GM19395 (cell line): ENCODE measurements around the gene BBIP1.

ENCODE experiments used
- ATAC-seq: cut with Tn5 transposase; IDR thresholded peaks from one replicate; pipeline ENCODE4 v1.9.1; 2021; ENCODE audit warnings: mild to moderate bottlenecking, moderate library complexity; ENCODE audit not compliant: unreplicated experiment

BBIP1 gene, protein sequence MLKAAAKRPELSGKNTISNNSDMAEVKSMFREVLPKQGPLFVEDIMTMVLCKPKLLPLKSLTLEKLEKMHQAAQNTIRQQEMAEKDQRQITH

GRCh38 chr10:110918643-110919348, at the start of gene BBIP1:
Gene BBIP1 (minus strand): TSS chr10:110919180. CDS start chr10:110918157, 1,023 bp downstream.
- peak; percentile 82 for ATAC-seq

GRCh38 chr10:110967645-110968044, 48.7 kb upstream of the BBIP1 start:
- peak; percentile 74 for ATAC-seq

DNA sequence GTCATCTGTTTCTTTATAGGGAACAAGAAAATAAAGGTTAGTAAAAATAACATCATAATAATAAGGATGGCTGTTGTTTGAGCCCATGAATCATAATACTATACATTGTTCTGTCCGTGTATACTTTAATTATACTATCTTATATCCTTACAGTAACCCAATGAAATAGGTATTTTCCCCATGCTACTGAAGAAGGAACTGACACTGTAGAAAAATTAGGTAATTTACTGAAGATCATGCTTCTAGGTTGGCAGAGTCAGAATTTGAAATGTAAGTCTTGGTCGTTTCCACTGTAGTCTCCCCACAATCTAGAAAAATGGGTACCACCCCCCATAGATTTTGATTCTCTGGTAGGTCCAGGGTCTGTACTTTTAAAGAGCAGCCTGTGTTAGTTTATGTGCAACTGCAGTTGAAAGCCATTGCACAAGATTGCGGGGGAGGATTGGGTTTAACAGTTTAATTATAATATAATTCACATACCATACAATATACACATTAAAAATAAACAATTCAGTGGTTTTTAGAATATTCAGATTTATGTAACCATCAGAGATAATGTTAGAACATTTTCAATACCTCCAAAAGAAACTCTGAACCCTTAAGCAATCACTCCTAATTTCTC, 48.1 kb upstream of the BBIP1 start:
- ATAC-seq, result no peak

GRCh38 chr10:110966146-110966545, 47.2 kb upstream of the BBIP1 start:
- ATAC-seq, result no peak

- no peak for ATAC-seq
Measured at GRCh38 chr10:110965216-110965615, 46.2 kb upstream of the BBIP1 start.

DNA sequence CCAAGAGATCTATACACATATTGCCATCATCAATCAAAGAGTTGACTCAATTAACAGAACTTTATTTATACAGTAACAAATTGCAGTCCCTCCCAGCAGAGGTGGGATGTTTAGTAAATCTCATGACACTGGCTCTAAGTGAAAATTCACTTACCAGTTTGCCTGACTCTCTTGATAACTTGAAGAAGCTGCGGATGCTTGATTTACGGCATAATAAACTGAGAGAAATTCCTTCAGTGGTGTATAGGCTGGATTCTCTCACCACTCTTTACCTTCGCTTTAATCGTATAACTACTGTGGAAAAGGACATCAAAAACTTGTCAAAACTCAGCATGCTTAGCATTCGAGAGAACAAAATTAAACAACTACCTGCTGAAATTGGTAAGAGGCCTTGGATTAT, 45.7 kb upstream of the BBIP1 start:
- no peak for ATAC-seq

GRCh38 chr10:110963162-110963561, 44.2 kb upstream of the BBIP1 start:
- no peak for ATAC-seq

- ATAC-seq, result no peak
Measured at GRCh38 chr10:110962443-110962842, 43.5 kb upstream of the BBIP1 start.

DNA sequence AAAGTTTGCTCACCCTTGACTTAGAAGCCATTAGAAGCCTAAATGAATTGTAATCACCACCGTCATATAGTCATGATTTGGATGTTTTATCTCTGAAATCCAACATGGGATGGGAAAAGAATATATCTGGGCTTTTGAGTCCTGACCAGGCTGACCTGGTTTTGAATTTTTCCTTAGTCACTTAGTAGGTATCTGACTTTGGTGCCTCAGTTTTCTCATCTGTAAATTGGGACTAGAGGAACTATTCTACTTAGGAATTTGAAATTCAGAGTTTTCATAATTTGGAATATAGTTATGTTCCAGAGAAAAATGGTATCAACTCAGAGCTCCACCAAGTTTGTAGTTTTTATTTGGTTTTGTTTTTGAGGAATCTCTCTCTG, 41.3 kb upstream of the BBIP1 start:
- no peak for ATAC-seq

DNA sequence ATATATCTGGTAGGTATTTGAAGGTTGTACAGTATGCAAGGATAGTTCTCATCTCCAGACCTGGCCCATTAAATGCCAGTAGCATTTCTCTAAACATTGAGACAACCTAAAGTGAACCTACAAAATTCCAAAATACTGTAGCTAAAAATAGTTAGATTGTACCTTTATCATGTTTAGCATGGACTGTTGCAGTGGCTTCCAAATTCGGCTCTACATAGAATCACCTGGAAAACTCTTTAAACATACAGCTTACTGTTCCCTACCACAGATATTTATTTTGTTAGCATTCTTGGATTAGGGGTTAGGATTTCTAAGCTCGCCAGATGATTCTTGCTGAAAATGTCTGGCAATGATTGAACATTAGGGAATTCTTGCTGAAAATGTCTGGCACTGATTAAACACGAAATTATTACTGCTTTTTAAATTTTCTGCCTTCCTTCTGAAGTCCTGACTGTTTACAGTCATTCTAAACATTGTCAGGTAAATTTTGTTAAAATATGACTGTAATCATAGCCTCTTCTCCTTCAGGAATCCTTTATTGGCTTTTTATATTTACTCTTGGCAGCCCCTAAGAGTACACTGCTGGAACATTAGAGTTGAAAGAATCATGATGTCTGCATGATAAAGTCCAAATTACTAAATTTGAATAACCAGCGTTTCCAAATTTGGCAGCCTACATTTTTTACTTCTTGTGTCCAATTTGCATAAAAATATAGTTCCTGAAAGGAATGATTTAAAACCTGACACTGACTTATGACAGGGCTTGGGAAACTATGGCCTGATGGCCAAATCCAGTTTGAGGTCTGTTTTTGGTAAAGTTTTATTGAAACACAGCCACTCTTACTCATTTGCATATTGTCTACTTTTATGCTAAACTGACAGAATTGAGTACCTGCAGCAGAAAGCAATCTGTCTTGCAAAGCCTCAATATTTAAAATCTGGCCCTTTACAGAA, 40.7 kb upstream of the BBIP1 start:
- no peak for ATAC-seq

- ATAC-seq, result no peak
Measured at GRCh38 chr10:110957606-110958005, 38.6 kb upstream of the BBIP1 start.

DNA sequence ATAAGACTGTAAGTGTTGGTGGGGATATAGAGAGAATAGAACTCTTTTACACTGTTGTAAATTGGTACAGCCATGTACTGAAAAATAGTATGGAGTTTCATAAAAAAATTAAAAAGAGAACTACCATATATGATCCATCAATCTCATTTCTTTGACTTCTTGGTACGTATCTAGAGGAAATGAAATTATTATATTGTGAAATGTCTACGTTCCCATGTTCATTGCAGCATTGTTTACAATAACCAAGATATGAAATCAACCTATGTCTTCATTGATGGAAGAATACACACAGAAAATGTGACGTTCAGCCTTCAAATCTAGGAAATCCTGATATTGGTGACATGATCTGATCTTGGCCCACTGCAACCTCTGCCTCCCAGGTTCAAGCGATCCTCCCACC, 32.4 kb upstream of the BBIP1 start:
- ATAC-seq, result no peak

GRCh38 chr10:110947061-110947595, 28.1 kb upstream of the BBIP1 start:
- ATAC-seq, result no peak

DNA sequence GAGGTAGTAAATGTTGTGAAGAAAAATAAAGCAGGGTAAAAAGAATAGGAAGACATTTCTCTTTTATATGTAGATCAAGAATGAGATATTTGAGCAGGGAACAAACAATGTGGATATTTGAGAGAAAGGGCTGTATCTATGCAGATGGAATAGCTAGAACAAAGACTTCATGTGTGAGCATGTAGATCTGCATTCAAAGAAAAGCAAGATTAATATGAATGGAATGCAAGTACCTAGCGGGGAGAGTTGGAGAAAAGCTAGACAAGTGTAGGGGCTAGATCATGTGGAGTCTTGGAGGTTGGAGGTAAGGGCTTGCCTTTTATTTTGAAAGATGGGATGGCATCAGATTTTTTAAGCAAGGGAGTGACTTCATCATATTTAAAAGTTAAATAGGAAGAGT, 27.5 kb upstream of the BBIP1 start:
- no peak for ATAC-seq

DNA sequence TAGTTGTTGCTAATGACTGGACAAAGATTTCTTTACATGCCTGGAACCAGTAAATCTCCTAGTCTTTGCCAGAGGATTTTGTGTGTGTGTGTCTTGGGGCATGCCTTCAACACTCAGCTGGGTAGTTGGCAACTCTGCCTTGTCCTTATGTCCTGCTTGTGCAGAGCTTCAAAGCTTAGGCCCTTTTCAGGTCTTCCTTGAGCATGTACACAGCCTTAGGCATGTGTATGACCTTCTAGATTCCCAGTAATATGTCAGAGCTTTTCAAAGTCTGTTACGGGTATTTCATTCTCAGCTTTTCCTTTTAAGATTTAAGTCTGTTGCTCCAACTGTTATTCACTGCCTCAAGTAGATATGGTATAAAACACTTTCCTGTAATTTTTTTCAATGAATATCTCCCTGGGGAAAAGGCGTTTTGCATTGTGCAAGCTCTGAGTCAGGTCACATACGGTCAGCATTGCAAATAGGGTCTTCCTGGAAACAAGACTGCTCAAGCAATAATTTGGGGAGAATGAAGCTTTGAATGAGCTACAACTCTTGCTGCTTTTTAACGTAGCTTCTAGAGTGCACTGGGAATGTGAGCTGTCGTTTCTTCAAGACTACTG, 25.9 kb upstream of the BBIP1 start:
- no peak for ATAC-seq

DNA sequence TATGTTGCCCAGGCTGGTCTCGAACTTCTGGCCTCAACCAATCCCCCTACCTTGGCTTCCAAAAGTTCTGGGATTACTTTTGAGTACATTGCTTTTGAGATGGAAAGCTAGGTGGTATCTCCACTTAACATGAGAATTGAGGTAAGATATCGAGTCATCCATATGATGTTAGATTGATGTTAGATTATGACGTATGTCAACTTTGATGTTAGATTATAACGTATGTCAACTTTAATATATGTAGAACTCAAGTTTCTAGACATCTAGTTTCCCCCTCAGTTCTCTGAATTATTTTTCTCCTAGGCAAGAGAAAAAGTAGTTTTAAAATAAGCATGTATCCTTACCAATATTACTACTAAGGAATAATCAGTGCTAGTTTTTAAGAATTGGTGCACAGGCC, 20.4 kb upstream of the BBIP1 start:
- no peak for ATAC-seq

- no peak for ATAC-seq
Measured at GRCh38 chr10:110936757-110937156, 17.8 kb upstream of the BBIP1 start.

GRCh38 chr10:110932505-110933180, 13.7 kb upstream of the BBIP1 start:
- ATAC-seq, result no peak

DNA sequence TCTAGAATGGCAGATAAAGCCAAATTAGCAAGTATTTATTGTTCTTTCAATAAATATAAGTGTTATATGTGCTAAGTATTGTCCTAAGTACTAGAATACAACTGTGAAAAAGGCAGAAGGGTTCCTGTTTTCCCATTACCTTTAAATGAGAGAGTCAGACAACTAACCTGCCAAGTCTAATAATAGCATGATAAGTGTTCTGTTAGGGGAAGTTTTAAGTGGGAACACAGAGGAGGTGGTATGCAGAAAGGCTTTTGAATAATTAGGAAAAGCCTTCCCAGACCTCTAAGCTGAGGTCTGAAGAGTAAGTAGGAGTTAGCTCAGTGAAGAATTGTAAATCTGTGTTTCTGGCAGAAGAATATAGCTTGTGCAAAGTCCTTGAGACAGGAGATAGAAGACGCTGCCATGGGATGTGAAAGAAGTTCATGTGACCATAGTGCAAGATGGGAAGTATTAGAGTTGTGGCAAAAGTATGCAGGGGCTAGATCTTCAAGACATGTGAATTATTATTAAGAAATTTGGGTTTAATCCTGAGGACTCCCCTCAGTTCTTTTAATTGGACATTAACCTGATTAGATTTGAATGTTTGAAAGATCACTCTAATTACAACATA, 12.9 kb upstream of the BBIP1 start:
- no peak for ATAC-seq

GRCh38 chr10:110927461-110927860, 8.5 kb upstream of the BBIP1 start:
- no peak for ATAC-seq
